HG02642 (cell line): ENCODE data around the gene XRCC1.
"Not testable (repeated sequence)": the region's sequence is repeated elsewhere in the genome, so short reads cannot be mapped to it uniquely, and the experiment has no call there.

Experiments
- ATAC-seq: cut with Tn5 transposase; IDR thresholded peaks from one replicate; pipeline ENCODE4 v1.9.1; 2021; ENCODE audit warnings: mild to moderate bottlenecking; ENCODE audit not compliant: unreplicated experiment, poor library complexity

XRCC1 gene

DNA sequence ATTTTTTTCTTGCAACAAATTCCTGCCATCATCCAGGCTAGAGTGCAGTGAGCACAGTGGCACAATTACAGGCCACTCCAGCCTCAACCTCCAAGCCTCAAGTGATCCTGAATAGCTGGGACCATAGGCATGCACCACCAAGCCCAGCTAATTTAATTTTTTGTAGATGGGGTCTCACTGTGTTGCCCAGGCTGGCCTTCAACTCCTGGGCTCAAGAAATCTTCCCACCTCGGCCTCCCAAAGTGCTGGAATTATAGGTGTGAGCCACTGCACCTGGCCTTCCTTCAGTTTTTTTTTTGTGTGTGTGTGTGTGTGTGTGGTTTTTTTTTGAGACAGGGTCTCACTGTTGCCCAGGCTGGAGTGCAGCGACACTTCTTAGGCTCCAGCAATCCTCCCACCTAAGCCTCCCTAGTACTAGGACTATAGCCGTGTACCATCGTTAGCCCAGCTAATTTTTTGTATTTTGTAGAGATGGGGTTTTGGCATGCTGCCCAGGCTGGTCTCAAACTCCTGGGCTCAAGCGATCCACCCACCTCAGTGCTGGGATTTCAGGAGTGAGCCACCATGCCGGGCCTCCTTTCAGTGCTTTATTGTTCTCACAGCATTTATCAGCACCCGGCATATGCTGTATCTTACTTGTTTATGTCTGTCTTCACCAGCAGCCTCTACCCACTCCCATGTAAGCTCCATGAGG lies 30.7 kb upstream of the XRCC1 start:
- ATAC-seq: no peak

DNA sequence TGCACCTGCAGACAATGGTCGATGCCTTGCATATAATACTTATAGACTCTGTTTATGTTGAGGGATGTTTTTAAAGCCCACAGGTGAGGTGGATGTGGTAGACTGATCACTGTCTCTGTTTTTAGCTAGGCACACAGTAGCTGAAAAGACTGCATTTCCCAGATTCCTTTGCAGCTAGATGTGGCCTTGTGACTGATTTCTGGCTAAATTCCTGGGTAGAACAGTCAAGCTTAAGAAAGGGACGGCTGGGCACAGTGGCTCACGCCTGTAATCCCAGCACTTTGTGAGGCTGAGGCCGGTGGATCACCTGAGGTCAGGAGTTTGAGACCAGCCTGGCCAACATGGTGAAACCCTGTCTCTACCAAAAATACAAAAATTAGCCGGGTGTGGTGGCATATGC lies 25.0 kb upstream of the XRCC1 start:
- not testable (repeated sequence) for ATAC-seq

DNA sequence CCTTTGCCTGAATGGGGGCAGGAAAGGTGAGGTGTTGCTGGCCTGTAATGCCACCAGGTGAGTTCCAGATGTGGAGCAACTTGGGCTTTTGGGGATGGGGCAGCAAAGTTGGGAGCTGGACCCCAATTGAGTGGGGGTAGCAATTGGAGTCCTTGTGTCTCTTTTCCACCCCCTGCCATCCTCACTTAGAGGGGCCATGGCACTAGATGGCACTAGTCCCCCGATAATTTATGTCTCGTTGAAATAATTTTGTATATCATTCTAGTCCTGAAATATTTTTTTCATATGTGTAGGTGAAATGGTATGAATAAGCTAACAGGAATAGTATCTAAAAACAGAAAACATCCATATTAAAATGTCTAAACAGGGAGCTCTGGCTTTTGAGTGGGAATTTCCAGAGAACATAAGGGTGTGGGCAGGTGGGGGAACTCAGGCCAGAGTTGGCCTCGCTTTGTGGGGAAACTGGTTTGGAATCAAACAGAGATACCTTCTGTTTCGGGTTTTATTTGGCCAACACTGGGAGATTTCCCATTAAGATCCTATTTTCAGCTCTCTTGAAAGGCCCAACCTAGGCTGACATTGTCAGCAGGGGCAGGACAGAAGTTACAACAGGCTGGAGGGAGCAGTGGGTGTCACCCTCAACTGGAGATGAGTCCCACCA lies 24.4 kb upstream of the XRCC1 start:
- ATAC-seq: no peak

DNA sequence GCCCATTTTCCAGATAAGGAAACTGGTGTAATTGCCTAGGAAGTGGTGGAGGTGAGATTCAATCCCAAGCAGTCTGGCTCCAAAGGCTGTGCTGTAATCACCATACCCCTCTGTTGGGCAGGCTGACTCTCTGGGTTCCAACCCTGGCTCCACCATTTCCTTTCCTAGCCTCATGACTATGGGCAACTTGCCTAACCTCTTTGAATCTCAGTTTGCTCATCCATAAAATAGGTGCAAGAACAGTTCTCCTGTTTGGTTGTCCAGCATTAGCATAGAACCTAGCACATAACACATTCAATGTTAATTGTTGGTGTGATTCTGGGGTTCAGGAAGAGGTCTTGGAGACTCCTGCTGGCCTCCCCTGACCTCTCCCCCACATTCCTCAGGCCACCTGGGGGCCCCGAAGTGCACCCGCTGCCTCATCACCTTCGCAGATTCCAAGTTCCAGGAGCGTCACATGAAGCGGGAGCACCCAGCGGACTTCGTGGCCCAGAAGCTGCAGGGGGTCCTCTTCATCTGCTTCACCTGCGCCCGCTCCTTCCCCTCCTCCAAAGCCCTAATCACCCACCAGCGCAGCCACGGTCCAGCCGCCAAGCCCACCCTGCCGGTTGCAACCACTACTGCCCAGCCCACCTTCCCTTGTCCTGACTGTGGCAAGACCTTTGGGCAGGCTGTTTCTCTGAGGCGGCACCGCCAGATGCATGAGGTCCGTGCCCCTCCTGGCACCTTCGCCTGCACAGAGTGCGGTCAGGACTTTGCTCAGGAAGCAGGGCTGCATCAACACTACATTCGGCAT lies 23.3 kb upstream of the XRCC1 start:
- ATAC-seq: no peak

DNA sequence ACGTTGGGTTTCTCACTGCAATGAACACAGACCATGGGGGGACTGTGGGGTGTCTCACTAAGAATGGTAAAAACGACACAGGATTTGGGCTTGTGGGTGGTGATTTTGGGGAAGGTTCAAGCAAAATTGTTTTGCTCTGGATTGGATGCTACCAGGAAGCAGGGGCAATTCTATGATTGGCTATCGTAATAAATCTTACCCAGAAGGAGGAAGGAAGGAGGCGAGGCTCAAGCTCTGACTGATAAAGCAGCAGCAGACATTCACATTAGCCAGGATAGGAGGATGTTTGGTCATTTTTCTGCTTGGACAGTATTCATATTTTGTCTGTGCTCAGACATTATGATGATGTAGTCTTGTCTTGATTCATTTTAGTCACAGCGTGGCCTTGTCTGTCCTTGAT lies 22.5 kb upstream of the XRCC1 start:
- ATAC-seq: no peak

DNA sequence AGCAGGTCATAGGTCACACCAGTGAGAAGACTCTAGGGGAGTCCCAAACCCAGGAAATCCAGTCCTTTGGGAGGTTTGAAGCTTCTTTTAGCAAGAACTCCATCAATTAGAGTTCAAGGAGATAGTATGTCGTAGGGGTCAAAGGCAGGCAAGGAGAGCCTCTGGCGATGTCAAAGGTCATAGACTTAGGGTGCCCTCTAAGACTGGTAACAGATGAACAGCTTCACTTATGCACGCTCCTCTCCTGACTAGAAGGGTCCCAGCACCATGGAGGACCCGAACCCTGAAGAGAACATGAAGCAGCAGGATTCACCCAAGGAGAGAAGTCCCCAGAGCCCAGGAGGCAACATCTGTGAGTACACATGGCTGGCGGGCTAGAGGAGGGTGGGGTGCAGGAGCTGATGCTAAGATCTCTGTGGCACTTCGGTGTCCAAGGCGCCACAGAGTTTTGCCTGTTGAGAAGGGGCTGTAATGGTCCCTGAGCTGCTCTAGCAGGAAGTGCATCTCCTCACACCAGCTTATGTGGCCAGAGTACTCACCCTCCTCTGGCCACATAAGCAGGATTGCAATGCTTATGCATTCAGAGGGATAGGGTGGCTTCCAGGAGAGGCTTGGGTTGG lies 21.6 kb upstream of the XRCC1 start:
- ATAC-seq: no peak

DNA sequence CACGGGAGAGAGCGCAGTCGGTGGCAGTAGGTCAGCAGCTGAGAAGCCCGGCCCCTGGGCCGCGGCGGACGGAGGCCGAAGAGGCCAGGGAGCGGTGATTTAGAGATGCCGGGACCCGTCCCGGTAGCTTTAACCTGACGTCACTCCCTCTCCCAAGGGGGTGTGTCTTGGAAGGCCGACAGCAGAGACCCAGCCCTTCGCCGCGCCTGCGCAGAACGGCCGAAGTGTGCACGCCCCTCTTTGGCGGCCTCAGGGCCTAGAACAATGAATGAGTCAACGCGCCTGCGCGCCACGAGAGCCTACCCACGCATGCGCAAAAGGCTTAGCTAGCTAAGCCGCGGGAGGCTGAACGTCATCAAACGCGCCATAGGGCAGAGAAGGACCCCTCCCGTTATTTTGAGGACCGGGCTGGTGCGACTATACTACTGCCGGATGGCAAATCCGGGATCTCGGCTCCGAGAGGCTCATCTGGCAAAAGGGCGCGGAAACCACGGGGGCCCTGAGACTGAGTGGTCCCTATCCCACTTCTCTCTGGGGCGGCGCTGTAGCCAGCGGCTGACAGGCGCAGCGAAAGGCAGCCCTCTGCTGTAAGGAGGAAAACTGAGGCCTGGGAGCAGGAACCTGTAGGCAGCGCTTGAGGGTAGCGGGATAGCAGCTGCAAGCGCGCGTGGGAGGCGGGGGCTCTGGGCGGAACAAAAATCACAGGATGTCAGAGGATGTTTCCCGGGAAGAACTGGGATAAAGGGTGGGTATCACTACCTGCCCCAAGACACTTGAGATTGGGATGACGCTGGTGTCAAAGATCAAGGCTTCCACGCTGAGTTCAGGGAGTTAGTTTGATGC lies 20.9 kb upstream of the XRCC1 start, which contains the start of the genes IRGQ and ZNF576:
Gene IRGQ (minus strand): TSS at position 136 of the 843 bp plus-strand sequence. CDS start 796 bp downstream, outside the sequence.
Gene ZNF576 (plus strand): TSS at position 597 of the 843 bp plus-strand sequence. CDS start 514 bp downstream, outside the sequence.
- peak; percentile 86 for ATAC-seq

DNA sequence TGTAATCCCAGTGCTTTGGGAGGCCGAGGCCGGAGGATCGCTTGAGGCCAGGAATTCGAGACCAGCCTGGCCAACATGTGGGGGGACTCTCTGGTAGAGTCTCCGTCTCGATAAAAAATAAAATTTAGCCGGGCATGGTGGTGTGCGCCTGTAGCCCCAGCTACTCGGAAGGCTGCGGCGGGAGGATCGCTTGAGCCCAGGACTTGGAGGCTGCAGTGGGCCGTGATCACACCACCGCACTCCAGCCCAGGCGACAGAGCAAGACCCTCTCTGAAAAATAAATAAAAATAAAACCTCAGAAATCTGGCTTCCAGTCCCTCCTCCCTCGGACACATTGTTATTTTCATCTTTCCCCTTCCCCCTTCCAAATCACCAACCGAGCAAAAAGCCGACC lies 20.3 kb upstream of the XRCC1 start:
- peak; percentile 3 for ATAC-seq

DNA sequence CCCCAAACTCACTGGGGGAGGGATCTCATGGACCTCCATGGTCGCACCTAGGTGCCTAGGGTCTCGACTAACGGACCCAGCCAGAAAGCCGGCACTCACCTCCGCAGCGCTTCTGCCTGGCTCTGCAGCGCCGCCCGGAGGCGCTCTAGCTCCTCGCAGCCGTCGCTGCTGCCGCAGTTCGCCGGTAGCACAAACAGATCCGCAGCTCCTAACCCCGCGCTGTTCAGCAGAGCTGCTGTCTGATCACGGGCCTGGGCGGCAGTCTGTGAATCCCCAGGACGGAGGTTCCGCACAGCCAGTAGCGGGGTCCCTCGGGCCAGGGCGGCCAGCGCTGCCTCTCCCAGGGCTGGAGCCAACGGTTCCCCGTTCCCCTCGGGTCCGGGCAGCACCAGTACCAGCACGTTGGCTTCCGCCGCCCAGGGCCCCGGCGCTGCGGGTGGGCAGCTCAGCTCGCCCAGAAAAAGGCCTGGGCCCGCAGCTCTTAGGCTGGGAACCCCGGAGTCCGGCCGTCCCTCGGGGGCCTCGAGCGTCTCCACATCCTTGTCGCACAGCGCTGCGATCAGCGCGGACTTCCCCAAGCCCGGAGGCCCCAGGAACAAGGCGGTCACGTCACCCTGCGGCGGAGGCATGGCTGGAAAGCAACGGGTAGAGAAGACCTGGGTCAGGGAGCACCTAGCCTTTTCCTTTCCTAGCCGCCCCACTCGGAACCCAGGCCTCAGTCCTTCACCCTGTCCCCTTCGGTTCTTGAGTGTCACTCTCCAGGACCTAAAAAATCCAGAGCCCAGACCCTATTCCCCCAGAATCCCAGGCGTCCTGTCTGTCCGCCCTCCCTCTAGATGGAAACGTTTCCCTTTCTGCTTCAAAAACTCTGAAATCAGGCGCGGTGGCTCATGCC lies 19.6 kb upstream of the XRCC1 start:
- no peak for ATAC-seq

DNA sequence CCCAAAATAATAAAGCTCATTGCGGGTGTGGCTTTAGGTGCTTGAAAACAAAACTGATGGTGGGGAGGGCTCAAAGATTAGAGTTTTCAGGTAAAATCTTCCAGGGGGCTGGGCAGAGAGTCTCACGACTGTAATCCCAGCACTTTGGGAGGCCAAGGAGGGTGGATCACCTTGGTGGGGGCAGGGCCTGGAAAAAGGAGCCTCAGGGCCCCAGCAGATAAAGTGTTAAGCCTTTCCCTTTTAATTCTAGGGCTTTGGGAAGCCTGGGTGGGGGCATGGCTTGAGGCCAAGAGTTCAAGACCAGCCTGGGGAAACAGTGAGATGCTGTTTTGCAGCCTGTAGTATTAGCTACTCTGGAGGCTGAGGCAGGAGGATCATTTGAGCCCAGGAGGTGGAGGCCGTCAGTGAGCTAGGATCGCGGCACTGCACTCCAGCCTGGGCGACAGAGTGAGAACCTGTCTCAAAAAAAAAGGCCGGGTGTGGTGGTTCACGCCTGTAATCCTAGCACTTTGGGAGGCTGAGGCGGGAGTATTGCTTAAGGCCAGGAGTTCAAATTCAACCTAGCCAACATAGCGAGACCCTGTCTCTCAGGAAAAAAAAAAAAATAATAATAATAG lies 18.9 kb upstream of the XRCC1 start:
- ATAC-seq: no peak

DNA sequence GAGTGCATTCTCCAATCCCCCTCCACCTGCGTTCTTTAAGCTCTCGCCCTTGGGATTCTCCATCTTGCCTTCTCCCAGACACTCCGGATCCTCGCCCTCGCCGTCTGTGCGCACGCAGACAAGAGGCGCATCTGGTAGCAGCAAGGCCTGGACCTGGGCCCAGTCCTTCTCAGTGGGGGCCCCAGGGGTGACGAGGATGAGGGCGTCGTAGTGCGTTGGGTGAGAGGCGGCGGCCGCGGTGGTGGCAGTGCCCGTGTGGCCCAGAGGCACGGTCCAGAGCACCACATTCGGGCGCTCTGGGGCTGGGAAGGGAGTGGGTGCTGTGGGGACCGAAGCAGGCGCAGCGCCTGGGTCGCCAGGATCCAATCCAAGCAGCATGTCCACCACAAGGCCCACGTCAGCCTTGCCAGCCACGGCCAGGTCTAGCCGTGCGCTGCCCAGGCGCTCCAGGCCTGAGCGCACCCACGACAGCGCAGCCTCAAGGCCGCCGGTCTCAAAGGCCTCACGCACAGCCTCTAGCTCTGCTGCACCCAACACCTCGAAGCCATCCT lies 17.5 kb upstream of the XRCC1 start:
- ATAC-seq: no peak

DNA sequence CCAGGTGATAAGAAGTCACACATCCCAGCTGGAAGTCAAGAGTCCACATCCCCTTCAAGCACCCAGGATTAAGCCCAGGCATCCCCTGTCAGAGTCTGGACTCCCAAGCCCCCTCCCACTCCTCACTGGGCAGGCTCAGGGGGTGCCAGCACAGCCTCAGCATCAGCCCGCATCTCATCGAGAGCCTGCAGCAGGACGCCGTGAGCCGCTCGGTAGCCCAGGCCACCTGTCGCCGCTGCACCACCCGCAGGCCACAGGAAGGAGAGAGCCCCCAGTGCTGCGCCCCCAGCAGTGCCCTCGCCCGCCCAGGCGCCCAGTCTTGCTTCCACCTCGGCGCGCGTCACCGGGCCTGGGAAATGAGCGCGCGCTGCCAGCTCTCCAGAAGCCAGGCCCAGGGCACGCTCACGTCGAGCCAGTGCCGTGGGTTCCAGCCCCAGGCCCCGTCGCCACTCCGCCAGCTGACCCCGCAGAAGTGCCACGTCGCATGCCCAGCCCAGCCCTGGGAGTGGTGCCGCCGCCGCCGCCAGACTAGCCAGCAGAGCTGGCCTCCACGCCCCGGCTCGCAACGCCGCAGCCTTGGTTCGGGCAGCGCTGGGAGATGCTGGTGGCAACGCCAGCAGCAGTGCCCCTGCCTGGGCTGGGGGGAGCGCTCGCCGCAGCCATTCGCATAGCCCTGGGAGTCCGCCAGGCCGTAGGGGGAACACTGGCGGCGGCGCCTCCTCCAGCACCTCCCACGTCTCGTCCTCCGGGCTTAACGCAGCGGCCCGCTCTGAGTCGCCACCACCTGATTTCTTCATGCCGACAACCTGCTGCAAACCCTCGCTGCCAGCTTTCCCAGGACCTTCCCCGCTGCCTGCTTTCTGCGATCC lies 16.8 kb upstream of the XRCC1 start:
- no peak for ATAC-seq

DNA sequence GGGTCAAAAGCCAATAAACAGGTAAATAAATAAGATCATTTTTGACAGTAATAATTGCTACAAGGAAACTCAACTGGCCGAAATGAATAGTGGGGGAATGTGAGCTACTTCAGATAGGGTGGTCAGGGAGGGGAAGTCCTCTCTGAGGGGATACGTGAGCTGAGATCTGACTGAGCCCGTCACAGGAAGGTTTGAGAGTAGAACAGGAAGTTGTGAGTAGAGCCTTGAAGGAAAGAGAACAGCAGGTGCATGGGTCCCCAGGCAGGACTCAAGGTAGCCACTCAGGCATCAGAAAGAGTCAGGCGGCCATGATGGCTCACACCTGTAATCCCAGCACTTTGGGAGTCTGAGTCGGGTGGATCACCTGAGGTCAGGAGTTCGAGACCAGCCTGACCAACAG lies 14.4 kb upstream of the XRCC1 start:
- ATAC-seq: no peak

DNA sequence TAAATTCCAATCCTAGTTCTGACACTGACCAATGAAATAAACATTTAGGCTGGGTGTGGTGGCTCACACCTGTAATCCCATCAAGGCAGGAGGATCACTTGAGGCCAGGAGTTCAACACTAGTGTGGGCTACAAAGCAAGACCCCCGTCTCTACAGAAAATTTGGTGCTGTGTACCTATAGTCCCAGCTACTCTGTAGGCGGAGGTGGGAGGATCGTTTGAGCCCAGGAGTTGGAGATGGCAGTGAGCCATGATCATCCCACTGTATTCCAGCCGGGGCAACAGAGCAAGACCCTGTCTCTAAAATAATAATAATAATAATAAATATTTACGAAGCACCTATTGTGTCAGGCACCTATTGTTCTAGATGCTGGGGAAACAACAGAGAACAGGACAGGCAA lies 13.9 kb upstream of the XRCC1 start:
- ATAC-seq: no peak

DNA sequence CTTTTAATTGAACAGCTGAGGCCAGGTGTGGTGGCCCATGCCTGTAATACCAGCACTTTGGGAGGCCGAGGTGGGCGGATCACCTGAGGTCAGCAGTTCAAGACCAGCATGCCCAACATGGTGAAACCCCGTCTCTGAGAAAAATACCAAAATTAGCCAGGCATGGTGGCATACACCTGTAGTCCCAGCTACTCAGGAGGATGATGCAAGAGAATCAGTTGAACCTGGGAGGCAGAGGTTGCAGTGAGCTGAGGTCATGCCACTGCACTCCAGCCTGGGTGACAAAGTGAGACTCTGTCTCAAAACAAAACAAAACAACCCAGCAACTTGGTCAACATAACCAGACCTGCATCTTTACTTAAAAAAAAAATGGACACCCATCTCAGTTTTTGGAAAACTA lies 11.7 kb upstream of the XRCC1 start:
- not testable (repeated sequence) for ATAC-seq

DNA sequence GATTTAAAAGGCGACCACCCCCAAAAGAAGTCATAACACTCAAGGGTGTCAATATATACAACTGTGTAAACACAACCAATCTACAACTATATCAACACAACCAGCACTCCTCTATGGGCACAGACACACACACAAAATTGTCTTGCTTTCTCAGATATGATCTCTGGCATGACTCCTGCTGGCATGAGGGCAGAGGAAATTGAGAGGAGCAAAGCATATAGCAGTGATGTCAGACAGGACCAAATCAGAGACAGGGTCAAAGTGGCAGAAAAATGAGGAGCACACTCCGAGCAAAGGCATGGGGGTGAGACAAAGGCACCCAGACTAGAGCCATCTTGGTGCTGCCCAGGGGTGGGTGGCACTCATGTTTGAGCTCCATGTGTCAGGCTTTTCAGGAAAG lies 11.0 kb upstream of the XRCC1 start:
- no peak for ATAC-seq

DNA sequence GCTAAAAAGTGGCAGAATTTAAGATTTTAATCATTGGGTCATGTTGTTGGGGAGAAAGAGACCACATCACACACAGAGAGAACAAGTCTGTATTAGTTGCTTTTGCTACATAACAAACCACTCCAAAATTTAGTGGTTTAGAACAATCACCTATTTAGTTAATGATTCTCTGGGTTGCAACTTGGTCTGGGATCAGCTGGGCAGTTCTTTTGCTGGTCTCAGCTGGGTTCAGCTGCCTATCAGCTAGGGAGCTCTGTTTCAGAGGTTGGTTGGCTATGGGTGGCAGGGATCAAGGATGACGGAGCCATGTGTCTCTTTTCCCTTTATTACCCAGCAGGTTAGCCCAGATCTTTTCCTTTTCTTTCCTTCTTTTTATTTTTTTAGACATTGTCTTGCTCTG lies 9.2 kb upstream of the XRCC1 start:
- no peak for ATAC-seq
